Lower leg skin (tissue), 3 donors: ENCODE measurements around the gene PVALB.

Experiments used
- CTCF ChIP-seq, 3 donors: fragments of 450-650 bp; IDR thresholded peaks; one replicate each; pipeline ENCODE4 v1.5.1; 2016; ENCODE audit warnings: antibody characterized with exemption in 3 of 3, mild to moderate bottlenecking in 3 of 3, moderate library complexity in 2 of 3
- POLR2A ChIP-seq, 2 donors: fragments of 450-650 bp; IDR thresholded peaks; one replicate each; pipeline ENCODE4 v1.6.1; 2016 to 2017; ENCODE audit warnings: antibody characterized with exemption in 2 of 2, mild to moderate bottlenecking in 1 of 2, moderate library complexity in 1 of 2

GRCh38 chr22:36775964-36776669 is 40.7 kb downstream of the PVALB start, which contains the start of gene IFT27:
- TF ChIP-seq CTCF (IDR thresholded peaks at IDR 0.05) (no peak), POLR2A (IDR thresholded peaks at IDR 0.05) (no peak)
